Mesothelial cell of epicardium (in vitro differentiated cells): Measurements from ENCODE around the gene RTN3. TPM values are rescaled to one million over a fixed set of nuclear protein-coding genes. Genes with fewer than 3 reads are reported as not detected.
A peak's percentile ranks its signal among the peaks of the same experiment; 100 is the strongest.

Source experiments
- DNase-seq, 2 experiments: peaks; one replicate each; pipeline ENCODE4 v3.0.0; 2021; ENCODE audit warnings: low spot score in 2 of 2; ENCODE audit not compliant: unreplicated experiment in 2 of 2
- H3K27ac Mint-ChIP-seq: 2 replicates; pipeline ENCODE4 v1.8.0; 2021; ENCODE audit warnings: mixed read lengths
- H3K27me3 Mint-ChIP-seq: 2 replicates; pipeline ENCODE4 v1.8.0; 2021; ENCODE audit warnings: low read depth, mixed read lengths
- H3K36me3 Mint-ChIP-seq: 2 replicates; pipeline ENCODE4 v1.8.0; 2021; ENCODE audit warnings: mixed read lengths
- H3K4me1 Mint-ChIP-seq: 2 replicates; pipeline ENCODE4 v1.8.0; 2021; ENCODE audit warnings: mixed read lengths
- H3K4me3 Mint-ChIP-seq: 2 replicates; pipeline ENCODE4 v1.8.0; 2021; ENCODE audit warnings: mild to moderate bottlenecking, moderate library complexity, mixed read lengths
- H3K9me3 Mint-ChIP-seq: 2 replicates; pipeline ENCODE4 v1.8.0; 2021; ENCODE audit warnings: mixed read lengths
- CTCF ChIP-seq: fragments of 200-600 bp; sonication (generic); IDR thresholded peaks from one replicate; pipeline ENCODE4 v1.5.0; 2021; ENCODE audit warnings: antibody characterized with exemption; ENCODE audit not compliant: unreplicated experiment
- total RNA-seq: library from RNA; stranded (reverse); gene quantifications from 3 replicates; pipeline ENCODE4 v1.2.1, GENCODE V29; 2021

Gene RTN3
- total RNA-seq, 1 donor from 2014 or later: 92.4 TPM

- Mint-ChIP-seq H3K27ac (no peak overlapping the region), H3K36me3 (no peaks in the 10 kb centered on the region), H3K27me3 (no peaks in the 10 kb centered on the region), H3K9me3 (no peaks in the 10 kb centered on the region), H3K4me3 (peak overlapping the region; percentile 58), H3K4me1 (peaks cover 35% of the 10 kb centered on the region)
- no peak for TF ChIP-seq CTCF
- DNase-seq: peak in 1 of 2 experiments; percentile 55
Measured at GRCh38 chr11:63763496-63764339, 82.4 kb downstream of the RTN3 start.

GRCh38 chr11:63764340-63764678 is 83.0 kb downstream of the RTN3 start:
- no peak overlapping the region for H3K27ac Mint-ChIP-seq

GRCh38 chr11:63764679-63765647 is 83.7 kb downstream of the RTN3 start:
- H3K27ac Mint-ChIP-seq: peak overlapping the region; percentile 26

More at GRCh38 chr11:63764340-63764678, 83.0 kb downstream of the RTN3 start:
- H3K27me3 Mint-ChIP-seq: no peaks in the 10 kb centered on the region
- no peak for TF ChIP-seq CTCF
- no peak for DNase-seq
- no peaks in the 10 kb centered on the region for H3K9me3 Mint-ChIP-seq
- no peak overlapping the region for H3K4me3 Mint-ChIP-seq
- H3K4me1 Mint-ChIP-seq: peaks cover 35% of the 10 kb centered on the region
- no peaks in the 10 kb centered on the region for H3K36me3 Mint-ChIP-seq

GRCh38 chr11:63765688-63766241 is 84.5 kb downstream of the RTN3 start:
- Mint-ChIP-seq H3K4me3 (peak overlapping the region; percentile 86), H3K4me1 (peaks cover 40% of the 10 kb centered on the region), H3K36me3 (no peaks in the 10 kb centered on the region), H3K9me3 (no peaks in the 10 kb centered on the region), H3K27ac (peak overlapping the region; percentile 78), H3K27me3 (no peaks in the 10 kb centered on the region)
- no peak for DNase-seq
- no peak for TF ChIP-seq CTCF

More at GRCh38 chr11:63764679-63765647, 83.7 kb downstream of the RTN3 start:
- Mint-ChIP-seq H3K4me1 (peaks cover 36% of the 10 kb centered on the region), H3K36me3 (no peaks in the 10 kb centered on the region), H3K27me3 (no peaks in the 10 kb centered on the region), H3K4me3 (peak overlapping the region; percentile 34), H3K9me3 (no peaks in the 10 kb centered on the region)
- no peak for TF ChIP-seq CTCF
- DNase-seq: no peak

- peak overlapping the region; percentile 86 for H3K4me3 Mint-ChIP-seq
Measured at GRCh38 chr11:63766531-63767235, 85.4 kb downstream of the RTN3 start.

More at GRCh38 chr11:63766531-63767235, 85.4 kb downstream of the RTN3 start:
- no peak for DNase-seq
- no peak for TF ChIP-seq CTCF
- H3K4me1 Mint-ChIP-seq: peaks cover 45% of the 10 kb centered on the region
- H3K27me3 Mint-ChIP-seq: peaks cover 2% of the 10 kb centered on the region
- H3K9me3 Mint-ChIP-seq: no peaks in the 10 kb centered on the region
- H3K36me3 Mint-ChIP-seq: no peaks in the 10 kb centered on the region
- H3K27ac Mint-ChIP-seq: peak overlapping the region; percentile 94
